Measurements from ENCODE around the gene RADIL. TPM values are rescaled to one million over a fixed set of nuclear protein-coding genes. Genes with fewer than 3 reads are reported as not detected.

The RADIL gene
- total RNA-seq, 4 donors from 2014 or later, result 1.0 to 10.1 (median 6.6) TPM

GRCh38 chr7:4871056-4871680 lies 12.3 kb downstream of the RADIL start:
- Histone ChIP-seq H3K4me3 (no peak overlapping the region), H3K9me3 (no peaks in the 10 kb centered on the region), H3K27me3 (no peaks in the 10 kb centered on the region), H3K4me1 (no peaks in the 10 kb centered on the region), H3K27ac (no peak overlapping the region), H3K36me3 (no peaks in the 10 kb centered on the region)
- intact Hi-C loops (cut with DNase I; ENCODE audit: low total_unique reads), result no loop called here
- no peak for TF ChIP-seq CTCF (IDR thresholded peaks at IDR 0.05)
- no peak for TF ChIP-seq POLR2A (IDR thresholded peaks at IDR 0.05)
- DNase-seq, result no peak

DNA sequence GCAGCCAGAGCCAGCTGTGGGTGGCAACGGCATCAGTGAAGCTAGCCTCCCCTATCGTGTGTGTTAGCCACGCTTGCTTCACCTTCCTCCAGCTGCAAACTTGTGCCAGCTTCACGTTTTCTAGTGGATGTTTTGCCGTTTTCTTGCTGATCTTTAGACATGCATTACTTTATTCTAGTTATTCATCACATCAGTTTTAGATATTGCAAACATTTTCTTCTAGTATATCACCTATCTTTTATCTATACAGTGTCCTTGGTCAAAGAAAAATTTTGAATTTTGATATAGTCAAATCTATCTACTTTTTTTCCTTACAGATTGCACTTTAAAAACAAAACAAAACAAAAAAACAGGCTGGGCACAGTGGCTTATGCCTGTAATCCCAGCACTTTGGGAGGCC lies 15.0 kb downstream of the RADIL start:
- Histone ChIP-seq H3K36me3 (no peaks in the 10 kb centered on the region), H3K27me3 (no peaks in the 10 kb centered on the region), H3K4me3 (no peak overlapping the region), H3K4me1 (no peaks in the 10 kb centered on the region), H3K27ac (no peak overlapping the region), H3K9me3 (no peaks in the 10 kb centered on the region)
- DNase-seq, result no peak
- intact Hi-C loops (cut with DNase I; ENCODE audit: low total_unique reads), result no loop called here
- TF ChIP-seq POLR2A (IDR thresholded peaks at IDR 0.05), result no peak
- no peak for TF ChIP-seq CTCF (IDR thresholded peaks at IDR 0.05)

DNA sequence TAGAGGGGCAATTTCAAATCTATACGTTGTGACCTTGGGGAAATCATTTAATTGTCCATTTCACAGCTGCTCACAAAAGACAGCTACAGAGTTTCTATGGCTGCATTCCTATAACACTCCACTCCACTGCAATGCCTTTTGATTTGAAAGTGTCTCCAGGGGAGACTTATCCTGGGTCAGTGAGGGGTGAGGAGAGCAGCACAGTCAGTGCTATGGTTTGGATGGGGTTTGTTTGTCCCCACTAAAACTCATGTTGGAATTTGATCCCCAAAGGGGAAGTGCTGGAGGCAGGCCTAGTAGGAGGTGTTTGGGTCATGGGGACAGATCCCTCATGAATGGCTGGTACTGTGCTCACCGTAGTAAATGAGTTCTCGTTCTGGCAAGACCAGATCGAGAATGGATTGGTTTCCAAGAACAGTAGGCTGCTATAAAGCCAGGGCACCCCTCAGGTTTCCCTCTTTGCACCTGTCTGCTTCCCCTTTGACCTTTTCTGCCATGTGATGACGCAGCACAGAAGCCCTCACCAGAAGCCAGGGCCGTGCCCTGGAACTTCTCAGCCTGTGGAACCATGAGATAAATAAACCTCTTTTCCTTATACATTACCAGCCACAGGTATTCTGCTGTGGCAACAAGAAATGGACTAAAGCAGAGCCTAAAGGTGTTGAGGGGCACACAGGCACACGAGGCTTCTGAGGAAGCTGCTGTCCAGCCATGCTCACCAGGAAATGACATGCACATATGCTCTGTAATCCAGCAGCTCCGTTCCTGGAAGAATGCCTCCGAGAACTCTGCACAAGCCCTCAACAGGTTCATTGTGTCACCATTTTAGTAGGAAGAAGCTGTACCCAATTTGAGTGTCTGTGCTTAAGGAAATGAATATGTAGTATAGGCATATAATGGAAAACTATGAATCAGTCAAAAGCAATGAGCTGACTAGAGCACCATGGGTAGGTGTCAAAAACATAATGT lies 16.7 kb downstream of the RADIL start:
- no peak for TF ChIP-seq POLR2A (IDR thresholded peaks at IDR 0.05)
- no peak for TF ChIP-seq CTCF (IDR thresholded peaks at IDR 0.05)
- no peak for DNase-seq
- Histone ChIP-seq H3K4me3 (no peak overlapping the region), H3K36me3 (no peaks in the 10 kb centered on the region), H3K9me3 (no peaks in the 10 kb centered on the region), H3K27me3 (no peaks in the 10 kb centered on the region), H3K27ac (no peak overlapping the region), H3K4me1 (no peaks in the 10 kb centered on the region)
- intact Hi-C loops (cut with DNase I; ENCODE audit: low total_unique reads), result no loop called here

- peak overlapping the region; percentile 0 to 10 for H3K4me3 ChIP-seq
- intact Hi-C loops (cut with DNase I; ENCODE audit: low total_unique reads), result no loop called here
- TF ChIP-seq POLR2A (IDR thresholded peaks at IDR 0.05), result no peak
- no peak for TF ChIP-seq CTCF (IDR thresholded peaks at IDR 0.05)
Measured at GRCh38 chr7:4862156-4862555, 21.4 kb downstream of the RADIL start.

GRCh38 chr7:4861673-4862072 lies 21.8 kb downstream of the RADIL start, which contains the start of gene PAPOLB:
Gene PAPOLB (minus strand): TSS chr7:4862030. CDS start chr7:4861810, 220 bp downstream.
- Histone ChIP-seq H3K4me1 (no peaks in the 10 kb centered on the region), H3K4me3 (peak within 1 kb of the TSS; percentile 0 to 10), H3K9me3 (no peaks in the 10 kb centered on the region), H3K36me3 (no peaks in the 10 kb centered on the region), H3K27ac (no peak within 1 kb of the TSS), H3K27me3 (no peaks in the 10 kb centered on the region)
- no peak for DNase-seq
- TF ChIP-seq POLR2A (IDR thresholded peaks at IDR 0.05) (no peak), CTCF (IDR thresholded peaks at IDR 0.05) (no peak)
- intact Hi-C loops (cut with DNase I; ENCODE audit: low total_unique reads), result no loop called here

More at GRCh38 chr7:4862156-4862555, 21.4 kb downstream of the RADIL start:
- Histone ChIP-seq H3K27ac (no peak overlapping the region), H3K27me3 (no peaks in the 10 kb centered on the region), H3K9me3 (no peaks in the 10 kb centered on the region), H3K4me1 (no peaks in the 10 kb centered on the region), H3K36me3 (no peaks in the 10 kb centered on the region)
- no peak for DNase-seq

Measured in uterus (tissue), 4 donors.